GM12801 (cell line): ENCODE data around the gene P3H4.

Experiments
- TF ChIP-seq, protein P1 (sequence below): IDR thresholded peaks from one replicate; pipeline ENCODE4 v1.5.1; 2011; ENCODE audit warnings: control low read depth; ENCODE audit not compliant: insufficient read length; ENCODE audit errors: extremely low read depth

P3H4 gene

DNA sequence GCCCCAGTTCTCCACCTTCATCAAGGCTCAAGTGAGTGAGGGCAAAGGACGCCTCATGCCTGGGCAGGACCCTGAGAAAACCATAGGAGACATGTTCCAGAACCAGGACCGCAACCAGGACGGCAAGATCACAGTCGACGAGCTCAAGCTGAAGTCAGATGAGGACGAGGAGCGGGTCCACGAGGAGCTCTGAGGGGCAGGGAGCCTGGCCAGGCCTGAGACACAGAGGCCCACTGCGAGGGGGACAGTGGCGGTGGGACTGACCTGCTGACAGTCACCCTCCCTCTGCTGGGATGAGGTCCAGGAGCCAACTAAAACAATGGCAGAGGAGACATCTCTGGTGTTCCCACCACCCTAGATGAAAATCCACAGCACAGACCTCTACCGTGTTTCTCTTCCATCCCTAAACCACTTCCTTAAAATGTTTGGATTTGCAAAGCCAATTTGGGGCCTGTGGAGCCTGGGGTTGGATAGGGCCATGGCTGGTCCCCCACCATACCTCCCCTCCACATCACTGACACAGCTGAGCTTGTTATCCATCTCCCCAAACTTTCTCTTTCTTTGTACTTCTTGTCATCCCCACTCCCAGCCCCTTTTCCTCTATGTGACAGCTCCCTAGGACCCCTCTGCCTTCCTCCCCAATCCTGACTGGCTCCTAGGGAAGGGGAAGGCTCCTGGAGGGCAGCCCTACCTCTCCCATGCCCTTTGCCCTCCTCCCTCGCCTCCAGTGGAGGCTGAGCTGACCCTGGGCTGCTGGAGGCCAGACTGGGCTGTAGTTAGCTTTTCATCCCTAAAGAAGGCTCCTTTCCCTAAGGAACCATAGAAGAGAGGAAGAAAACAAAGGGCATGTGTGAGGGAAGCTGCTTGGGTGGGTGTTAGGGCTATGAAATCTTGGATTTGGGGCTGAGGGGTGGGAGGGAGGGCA lies 10.7 kb upstream of the P3H4 start:
- TF ChIP-seq, protein P1, sequence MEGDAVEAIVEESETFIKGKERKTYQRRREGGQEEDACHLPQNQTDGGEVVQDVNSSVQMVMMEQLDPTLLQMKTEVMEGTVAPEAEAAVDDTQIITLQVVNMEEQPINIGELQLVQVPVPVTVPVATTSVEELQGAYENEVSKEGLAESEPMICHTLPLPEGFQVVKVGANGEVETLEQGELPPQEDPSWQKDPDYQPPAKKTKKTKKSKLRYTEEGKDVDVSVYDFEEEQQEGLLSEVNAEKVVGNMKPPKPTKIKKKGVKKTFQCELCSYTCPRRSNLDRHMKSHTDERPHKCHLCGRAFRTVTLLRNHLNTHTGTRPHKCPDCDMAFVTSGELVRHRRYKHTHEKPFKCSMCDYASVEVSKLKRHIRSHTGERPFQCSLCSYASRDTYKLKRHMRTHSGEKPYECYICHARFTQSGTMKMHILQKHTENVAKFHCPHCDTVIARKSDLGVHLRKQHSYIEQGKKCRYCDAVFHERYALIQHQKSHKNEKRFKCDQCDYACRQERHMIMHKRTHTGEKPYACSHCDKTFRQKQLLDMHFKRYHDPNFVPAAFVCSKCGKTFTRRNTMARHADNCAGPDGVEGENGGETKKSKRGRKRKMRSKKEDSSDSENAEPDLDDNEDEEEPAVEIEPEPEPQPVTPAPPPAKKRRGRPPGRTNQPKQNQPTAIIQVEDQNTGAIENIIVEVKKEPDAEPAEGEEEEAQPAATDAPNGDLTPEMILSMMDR, result no peak

DNA sequence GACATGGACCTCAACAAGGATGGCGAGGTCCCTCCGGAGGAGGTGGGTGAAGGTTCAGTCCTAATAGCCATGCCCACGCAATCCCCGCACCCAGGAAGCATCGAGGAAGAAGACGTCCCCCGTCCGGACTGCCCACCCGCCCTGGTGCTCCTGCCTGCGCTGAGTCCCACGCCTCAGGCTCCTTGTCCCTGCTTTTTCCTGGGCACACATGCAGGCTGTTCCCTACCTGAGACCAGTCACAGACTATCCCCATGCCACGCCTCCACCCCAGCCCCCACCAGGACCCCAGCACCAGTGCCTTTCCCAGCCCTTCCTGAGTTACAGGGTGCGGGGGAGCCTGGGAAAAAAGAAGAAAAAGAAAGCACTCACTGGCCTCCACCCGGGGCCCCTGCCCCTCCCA lies 10.0 kb upstream of the P3H4 start:
- TF ChIP-seq, protein P1, result no peak

DNA sequence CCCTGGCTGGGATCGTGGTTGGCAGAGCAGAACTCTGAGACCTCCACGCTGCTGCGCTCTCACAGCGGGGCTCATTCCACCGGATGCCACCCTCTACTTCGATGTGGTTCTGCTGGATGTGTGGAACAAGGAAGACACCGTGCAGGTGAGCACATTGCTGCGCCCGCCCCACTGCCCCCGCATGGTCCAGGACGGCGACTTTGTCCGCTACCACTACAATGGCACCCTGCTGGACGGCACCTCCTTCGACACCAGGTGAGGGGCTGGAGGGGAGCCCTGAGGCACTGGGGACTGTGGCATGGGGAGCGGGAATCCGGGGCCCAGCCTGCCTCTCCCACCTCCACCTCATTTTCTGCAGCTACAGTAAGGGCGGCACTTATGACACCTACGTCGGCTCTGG lies 6.3 kb upstream of the P3H4 start:
- TF ChIP-seq, protein P1, result no peak

DNA sequence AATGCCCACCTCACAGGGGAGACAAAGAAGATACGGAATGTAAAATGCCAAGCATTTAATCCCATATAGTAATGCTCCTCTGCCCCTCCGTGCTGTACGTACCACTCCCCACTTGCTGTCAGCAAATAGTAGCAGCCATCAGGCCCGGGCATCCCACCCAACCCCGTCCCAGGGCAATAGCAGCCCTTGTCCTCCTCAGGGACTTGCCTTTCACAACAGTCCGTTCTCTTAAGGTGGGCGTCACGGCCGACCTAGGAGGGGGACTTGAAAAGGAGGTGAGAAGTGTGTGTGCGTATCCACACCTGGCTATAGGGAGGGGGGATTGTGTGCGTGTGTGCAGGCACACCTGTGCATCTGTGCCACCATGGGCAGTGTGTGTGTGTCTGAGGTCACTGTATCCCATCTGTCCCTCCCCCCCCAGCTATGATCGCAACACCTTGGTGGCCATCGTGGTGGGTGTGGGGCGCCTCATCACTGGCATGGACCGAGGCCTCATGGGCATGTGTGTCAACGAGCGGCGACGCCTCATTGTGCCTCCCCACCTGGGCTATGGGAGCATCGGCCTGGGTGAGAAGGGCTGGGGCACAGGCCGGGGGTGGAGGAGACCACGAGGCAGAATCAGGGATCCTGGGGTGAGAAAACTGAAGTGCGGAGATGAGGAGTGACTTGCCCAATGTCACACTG lies 5.0 kb upstream of the P3H4 start:
- TF ChIP-seq, protein P1, result no peak

DNA sequence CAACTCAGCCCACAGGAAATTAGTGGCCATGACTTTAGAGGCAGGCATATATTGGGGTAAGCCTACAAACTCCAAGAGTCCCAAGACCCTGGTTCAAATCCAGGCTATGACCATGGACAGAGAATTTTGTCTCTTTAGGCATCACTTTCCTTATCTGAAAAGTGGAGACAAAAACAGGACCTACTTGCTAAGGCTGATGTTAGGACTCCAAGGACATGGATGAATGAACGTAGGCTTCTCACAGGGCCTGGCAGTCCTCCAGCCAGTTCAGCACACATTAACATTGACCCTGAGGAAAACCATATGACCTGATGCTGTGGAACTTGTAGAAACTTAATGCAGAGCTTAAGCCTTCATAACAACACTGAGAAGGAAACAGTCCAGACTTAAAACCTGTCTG lies 2.4 kb upstream of the P3H4 start:
- TF ChIP-seq, protein P1, result no peak

DNA sequence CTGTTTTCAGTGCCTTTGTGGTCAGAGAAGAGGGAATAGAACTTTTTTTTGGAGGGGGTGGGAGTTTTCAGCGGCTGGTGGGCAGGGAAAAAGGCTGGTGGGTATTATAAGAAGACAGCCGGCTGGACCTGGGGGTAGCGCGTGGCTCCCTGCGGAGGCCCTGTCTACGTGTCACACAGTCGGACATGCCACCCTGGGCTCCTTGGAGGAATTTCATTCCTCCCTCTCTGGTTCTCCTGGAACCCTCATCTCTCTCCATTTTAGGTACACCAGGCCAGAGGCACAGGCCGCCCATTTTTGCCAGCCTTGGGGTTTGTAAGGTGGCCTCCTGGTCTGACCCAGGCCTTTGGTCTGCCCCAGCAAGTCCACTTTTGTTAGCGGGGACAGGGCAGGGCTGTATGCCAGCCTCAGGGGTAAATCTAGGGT lies 2.0 kb upstream of the P3H4 start:
- TF ChIP-seq, protein P1, result no peak

DNA sequence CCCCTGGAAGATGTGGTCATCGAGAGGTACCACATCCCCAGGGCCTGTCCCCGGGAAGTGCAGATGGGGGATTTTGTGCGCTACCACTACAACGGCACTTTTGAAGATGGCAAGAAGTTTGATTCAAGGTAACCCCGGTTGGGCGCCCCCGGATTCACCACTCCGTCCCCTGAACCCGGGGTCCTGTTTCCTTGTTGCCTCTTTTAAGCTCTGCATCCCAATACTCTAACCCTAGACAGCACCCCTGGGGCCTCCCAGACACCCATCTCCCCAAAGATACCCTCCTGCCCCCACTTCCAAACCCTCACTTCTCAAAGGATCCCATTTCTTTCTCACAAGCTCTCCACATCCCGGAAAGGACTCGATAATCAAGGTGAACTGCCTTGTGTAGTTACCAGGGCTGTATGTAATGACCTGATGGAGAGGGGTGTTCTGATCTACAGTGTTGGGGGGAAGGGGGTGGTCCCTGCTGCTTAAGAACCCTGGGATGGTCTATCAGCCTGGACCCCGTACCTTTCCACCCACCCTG lies 1.5 kb upstream of the P3H4 start:
- TF ChIP-seq, protein P1, result no peak
